ENCODE results near the gene COX7B.

DNA sequence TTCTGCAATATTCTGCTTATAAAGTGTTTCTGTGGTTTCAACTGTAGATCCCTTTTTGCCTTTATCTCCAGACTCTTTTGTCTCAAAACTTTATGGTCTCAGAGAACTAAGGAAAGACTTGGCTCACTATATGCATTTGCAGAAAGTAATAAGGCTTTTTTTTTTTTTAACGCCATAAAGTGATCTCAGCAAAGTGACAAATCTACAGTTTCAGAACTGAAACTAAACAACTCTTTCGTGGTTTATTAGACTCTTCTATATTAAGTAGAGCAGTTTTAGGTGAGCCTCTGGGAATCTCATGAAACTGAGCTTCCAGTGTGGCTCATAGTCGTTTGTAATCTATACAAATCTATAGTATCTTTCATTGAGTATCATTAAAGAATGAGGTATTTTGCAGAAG, 26.5 kb downstream of the COX7B start:
- TF ChIP-seq, protein P1, sequence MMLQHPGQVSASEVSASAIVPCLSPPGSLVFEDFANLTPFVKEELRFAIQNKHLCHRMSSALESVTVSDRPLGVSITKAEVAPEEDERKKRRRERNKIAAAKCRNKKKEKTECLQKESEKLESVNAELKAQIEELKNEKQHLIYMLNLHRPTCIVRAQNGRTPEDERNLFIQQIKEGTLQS (IDR thresholded peaks at IDR 0.05; ENCODE audit: insufficient read depth, low read depth, low read length) = no peak
- TF ChIP-seq, protein P2, sequence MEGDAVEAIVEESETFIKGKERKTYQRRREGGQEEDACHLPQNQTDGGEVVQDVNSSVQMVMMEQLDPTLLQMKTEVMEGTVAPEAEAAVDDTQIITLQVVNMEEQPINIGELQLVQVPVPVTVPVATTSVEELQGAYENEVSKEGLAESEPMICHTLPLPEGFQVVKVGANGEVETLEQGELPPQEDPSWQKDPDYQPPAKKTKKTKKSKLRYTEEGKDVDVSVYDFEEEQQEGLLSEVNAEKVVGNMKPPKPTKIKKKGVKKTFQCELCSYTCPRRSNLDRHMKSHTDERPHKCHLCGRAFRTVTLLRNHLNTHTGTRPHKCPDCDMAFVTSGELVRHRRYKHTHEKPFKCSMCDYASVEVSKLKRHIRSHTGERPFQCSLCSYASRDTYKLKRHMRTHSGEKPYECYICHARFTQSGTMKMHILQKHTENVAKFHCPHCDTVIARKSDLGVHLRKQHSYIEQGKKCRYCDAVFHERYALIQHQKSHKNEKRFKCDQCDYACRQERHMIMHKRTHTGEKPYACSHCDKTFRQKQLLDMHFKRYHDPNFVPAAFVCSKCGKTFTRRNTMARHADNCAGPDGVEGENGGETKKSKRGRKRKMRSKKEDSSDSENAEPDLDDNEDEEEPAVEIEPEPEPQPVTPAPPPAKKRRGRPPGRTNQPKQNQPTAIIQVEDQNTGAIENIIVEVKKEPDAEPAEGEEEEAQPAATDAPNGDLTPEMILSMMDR (IDR thresholded peaks at IDR 0.05; ENCODE audit: control extremely low read depth in 1 of 3, insufficient read depth in 1 of 3, low read depth in 1 of 3, low read length in 3 of 3) = no peak
